ENCODE data around the gene LPAR3.

The LPAR3 gene

DNA sequence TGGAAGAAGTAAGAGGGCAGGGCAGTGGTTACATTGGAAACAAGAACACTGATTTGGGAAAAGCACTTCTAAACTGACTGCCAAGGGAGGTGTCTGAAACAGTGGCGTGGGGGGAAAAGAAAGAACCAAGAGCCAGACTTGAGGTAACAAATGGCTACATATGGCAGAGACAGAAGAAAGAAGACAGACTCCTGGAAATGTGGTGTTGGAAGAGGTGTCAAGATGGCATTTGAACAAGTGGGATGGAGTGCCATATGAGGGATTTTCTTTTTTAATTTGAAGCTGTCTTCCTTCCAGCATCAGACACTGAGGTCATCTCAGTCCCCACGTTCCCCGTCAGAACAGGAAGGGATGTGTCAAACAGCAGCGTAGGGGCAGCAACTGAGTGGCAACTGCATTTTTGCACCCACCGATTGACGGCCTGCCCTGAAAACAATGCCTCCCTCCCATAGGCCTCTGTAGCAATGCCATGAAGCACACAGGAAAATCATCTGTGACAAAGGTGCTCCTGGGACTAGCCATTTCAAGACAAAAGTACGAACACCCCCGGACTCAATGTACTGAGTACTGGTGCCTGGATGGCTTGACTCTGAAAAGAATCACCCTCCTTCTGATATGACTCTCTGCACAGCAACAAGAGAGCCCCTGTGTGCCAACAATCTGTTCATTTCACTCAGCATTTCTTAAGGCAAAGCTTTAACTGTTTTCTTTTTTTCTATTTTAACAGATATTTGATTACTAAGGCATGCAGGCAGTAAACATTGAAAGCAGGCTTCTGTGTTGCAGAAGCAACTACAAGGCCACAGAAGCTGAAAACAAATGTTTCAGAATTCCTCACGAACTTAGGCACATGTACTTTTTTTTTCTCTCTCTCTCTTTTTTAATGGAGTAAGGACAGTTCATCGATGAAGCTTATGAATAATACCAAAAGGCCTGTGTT, 37.0 kb downstream of the LPAR3 start:
- DNase-seq, result peak; percentile 37

DNA sequence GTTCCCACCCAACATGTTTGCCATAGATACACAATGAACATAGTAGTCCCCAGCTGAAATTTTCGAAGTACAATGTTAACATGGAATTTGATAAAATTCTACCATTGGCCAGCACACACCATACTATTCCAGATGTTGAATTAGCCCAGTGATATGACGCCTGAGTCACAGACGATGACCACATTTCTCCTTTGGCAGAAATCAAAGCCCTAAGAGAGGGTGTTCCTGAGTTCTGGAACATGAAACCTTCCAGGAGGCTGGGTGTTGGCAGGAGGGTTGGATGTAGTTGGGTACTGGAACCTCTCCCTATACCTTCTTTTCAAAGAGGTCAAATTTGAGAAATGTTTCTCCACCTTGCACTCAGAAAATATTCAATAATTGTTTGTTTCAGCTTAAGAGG, 37.8 kb downstream of the LPAR3 start:
- DNase-seq, result no peak

GRCh38 chr1:84853741-84854721, 39.0 kb downstream of the LPAR3 start:
- peak; percentile 95 for DNase-seq

- peak; percentile 41 for DNase-seq
Measured at GRCh38 chr1:84851839-84852238, 41.2 kb downstream of the LPAR3 start.

DNA sequence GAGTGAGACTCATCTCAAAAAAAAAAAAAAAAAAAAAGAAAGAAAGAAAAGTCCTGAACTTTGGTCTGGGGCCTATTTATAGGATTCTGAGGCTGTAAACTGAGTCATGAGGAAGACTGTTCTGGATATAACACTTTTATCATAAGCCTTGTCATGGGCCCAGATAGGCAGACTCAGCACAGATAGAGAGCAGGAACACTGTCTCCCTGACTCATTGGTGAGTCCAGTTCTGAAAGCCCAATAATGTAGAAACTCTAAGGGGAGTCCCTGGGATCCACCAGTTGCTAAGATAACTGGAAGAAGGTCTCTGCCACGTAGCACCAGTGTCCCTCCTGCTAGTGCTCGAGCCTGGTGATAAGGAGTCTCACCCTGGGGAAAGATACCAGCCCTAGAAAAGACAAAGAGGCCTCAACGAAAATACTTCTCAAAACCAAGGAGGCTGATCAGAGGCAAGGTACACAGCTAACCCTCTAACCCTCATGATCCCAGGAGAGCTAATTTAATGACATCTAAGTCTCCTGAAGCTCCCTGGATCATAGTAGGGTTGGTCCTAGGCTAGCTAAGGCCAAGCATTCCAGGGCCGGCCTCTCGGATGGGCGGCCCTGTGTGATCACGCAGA, 43.5 kb downstream of the LPAR3 start:
- peak; percentile 36 for DNase-seq

DNA sequence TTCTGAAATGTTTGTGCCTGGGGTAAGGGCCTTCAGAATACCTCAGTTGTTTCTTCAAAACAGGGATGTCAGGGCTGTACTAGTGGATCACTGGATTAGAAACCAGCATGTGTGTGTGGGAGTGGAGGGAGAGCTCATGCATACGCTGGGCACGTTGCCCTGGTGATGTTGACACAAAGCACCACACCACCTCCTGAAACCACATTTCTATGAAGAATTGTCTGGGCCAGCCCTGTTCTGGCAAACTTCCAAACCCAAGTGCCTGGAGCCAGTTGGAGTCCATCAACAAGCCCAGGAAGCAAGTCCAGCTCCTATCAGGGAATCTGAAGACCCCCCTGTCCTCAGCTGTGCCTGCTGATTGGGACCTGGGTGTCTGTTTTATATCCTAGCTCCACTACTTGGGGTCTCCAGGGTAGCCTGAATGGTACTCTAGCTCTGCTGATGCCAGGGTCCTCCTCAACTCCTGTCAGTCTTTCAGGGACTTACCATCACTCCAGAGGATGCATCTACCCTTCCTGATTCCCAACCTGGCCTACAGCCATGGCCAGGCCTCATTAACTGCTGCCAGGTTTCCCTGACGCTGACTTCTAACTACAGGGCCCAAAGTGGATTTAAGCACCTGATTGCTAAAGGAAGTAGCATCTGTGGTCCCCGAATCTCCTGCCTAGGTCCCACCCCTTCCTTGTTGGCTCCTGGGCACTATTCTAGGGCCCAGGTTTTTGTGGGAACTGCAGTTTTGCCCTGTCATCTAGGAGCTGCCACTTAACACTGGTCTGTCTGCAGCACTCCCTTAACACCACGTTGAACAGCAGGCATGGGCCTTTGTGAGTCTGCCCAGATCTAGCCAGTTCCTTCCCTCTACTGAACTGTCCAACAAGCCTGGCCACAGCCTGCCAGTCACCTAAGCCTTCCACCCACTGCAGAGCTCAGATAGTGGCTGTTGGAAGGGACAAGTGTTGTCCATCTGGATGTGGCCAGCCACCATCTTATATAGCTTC, 45.5 kb downstream of the LPAR3 start:
- peak; percentile 77 for DNase-seq

DNA sequence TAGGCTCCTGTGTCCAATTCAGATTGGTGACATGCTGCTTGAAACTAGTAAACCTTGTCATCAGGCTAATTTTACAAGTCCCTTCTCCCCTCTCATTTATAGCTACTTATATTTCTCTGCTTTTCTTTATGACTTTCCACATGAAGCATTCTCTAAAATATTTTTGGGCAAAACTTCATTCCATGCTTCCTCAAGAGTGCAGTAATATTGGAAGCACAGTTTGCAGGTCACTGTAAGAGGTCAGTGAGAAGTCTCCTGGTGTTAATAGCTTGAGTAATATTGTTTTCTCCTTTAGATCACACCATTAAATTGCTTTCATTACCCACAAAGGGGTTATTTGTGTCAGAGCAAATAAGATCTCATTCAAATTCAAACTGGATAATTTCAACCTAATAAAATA, 46.6 kb downstream of the LPAR3 start:
- DNase-seq, result no peak

DNA sequence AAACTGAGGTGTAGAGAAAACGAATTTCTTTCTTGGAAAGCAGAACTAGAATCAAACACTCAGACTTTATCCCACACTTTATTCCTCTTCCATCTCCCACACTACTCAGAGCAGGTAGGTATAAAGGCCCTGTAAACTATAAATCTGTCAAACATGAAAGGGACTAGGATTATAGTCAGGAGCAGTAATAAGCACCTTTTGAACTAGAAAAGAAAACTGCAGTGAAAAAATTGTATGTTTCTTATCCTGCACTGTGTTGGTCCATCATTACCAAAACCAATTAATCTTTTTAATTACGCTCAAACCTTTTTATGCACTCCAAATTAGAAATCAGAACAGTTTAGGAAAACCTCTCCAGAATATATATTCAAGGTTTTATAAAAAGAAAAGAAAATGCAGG, 47.6 kb downstream of the LPAR3 start:
- no peak for DNase-seq

GRCh38 chr1:84844094-84844493, 48.9 kb downstream of the LPAR3 start:
- no peak for DNase-seq

GRCh38 chr1:84842748-84843231, 50.2 kb downstream of the LPAR3 start:
- no peak for DNase-seq

GRCh38 chr1:84841971-84842370, 51.0 kb downstream of the LPAR3 start:
- DNase-seq, result no peak

DNA sequence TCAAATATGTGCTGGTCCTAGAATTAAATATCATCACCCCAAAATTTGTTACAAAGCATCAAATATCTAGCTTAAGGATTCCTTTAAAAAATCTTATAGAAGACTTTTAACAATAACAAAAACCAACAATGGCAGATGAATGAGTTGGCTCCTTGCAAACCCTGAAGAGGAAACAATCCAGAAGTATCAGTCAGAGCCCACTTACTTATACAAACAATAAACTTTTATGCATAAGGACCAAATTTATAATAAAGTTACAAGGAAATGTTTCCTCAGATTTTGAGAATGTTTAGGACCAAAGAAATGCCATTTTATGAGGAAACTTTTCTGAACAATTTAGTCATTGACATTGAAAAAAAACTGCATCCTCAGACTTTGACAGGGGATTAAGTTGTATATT, 52.7 kb downstream of the LPAR3 start:
- DNase-seq, result no peak

DNA sequence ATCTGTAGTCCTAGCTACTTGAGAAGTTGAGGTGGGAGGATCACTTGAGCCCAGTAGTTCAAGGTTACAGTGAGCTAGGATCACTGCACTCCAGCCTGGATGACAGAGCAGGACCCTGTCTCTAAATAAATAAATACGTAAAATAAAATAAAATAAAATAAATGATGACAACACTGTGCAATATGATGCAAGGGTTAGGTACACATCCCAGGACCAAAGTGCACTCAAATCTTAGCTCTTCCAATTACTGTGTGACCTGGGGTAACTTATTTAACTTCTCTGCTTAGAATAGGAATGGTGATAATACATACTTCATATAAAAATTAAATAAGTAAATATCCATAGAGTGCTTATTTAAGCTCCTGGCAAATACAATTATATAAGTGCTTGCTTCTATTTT, 53.5 kb downstream of the LPAR3 start:
- no peak for DNase-seq

DNA sequence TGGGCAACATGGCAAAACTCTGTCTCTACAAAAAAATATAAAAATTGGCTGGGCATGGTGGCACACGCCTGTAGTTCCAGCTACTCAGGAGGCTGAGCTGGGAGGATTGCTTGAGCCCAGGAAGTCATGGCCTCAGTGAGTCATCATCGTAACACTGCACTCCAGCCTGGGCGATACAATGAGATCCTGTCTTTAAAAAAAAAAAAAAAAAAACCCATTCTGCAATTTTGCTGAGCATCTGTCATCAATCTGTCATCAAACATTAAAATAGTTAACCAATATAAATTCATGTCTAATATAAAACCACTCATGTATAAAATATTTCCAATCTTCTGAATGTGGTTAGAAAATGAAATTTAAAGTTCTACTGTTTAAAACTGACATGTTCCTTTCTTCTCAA, 56.9 kb downstream of the LPAR3 start:
- DNase-seq, result peak; percentile 35

DNA sequence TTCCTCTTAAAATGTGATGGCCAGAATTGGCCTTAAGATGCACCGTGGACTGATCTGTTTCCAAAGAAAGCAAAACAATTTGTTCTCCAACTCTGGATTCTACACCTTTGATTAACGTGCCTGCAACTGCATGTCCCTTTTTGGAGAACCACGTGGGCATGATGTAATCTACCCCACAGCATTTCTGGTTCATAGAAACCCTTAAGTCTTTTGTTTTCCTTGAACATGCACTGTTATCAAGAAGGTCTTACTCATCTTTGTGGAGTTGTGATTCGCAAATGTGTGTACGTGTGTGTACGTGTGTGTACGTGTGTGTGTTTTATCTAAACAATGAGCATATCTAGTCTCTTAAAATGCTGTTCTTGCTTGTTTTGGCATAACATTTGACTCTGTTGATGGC, 57.8 kb downstream of the LPAR3 start:
- no peak for DNase-seq

DNA sequence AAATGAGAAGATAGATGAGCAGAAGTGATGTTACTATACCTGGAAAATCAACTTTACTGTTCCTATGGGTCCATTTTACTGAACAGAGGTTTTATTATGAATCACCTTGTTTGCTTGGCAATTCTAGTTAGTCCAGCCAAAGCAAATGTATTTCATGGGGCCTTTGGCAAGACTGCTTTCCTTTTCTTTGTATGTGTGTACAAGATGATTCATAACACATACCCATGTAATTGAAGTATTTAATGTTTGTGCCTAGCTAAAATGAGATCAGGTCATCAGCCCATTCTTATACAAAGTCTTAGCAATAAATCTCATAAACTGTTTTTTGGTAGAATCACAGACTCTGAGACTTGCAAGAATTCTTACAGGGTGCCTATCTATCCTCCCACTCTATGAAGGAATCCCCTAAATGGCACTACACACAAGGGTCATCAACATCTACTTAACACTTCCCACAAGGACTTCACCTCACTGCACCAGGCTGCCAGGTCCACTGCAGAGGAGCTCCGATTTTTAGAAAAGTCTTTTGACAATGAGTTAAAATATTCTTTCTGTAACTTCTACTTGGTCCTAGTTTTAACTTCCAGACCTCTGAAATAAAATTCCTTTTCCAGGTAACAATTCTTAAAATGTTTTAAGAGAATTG, 58.5 kb downstream of the LPAR3 start:
- no peak for DNase-seq

- no peak for DNase-seq
Measured at GRCh38 chr1:84833194-84833593, 59.8 kb downstream of the LPAR3 start.

DNA sequence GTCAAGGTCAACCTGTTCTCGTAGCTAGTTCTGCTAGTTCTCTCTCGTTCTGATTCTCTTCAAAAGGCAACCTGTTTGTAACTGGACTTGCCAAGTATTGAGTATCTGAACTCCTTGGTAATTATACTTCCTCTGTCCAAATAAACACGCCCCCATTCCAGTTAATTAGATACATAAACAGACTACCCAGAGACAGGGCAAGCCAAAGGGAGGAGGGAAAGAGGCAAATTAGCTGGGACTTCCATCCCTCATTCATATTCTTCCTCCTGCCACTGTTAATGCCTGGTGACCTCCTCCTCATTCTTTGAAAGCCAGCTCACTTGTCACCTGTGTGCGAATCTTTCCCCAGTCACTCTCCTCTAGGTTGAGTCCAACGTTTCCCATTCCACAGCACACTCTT, 62.9 kb downstream of the LPAR3 start:
- no peak for DNase-seq

DNA sequence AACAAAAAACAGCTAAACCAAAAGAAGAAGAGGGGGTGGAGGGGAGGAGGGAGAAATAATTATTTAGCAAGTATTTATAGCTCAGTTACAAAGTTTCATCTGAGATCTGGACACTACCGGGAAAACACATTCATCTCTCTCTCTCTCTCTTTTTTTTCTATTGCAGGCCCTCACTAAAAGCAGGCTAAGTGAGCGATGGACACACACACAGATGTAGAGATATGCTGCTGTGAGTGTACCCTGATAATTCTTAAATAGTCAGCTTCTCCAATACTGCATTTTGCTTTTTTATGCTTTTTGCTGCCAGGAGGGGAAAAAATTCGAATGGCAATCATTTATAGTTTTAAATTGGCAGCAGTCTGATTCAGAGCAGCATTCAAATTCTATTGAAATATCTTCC, 65.0 kb downstream of the LPAR3 start:
- DNase-seq, result no peak

GRCh38 chr1:84827555-84827954, 65.5 kb downstream of the LPAR3 start:
- DNase-seq, result no peak

- no peak for DNase-seq
Measured at GRCh38 chr1:84825161-84825560, 67.8 kb downstream of the LPAR3 start.

All from suppressor macrophage treated with lipopolysaccharide for 4 hours (primary cell).